Measurements from ENCODE around the gene AGPAT3.

DNA sequence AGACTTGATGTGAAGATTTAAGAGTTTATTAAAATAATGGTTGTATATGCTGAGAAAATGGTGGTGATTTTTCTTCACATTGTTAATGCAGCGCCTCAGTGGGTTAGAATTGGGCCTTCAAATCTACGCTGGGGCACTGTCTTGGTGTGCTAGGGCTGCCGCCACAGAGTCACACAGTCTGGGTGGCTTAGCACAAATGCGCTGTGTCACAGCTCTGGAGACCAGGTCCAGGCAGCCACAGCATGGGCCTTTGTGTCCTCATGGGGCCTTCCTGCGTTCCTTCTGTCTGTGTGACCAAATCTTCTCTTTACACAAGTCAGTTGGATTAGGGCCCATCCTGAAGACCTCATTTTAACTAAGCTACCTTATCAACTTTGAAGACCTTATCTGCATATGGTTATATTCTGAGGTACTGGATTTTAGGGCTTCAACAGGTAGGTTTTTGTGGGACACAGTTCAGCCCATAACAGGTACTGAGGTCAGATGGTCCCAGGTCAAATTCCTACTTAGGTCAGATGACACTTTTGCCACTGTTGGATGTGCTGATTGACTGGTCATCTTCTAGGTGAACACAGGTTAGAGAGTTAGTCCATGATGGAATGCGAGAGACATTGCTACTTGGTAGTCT lies 164.6 kb downstream of the AGPAT3 start:
- TF ChIP-seq, protein P1, sequence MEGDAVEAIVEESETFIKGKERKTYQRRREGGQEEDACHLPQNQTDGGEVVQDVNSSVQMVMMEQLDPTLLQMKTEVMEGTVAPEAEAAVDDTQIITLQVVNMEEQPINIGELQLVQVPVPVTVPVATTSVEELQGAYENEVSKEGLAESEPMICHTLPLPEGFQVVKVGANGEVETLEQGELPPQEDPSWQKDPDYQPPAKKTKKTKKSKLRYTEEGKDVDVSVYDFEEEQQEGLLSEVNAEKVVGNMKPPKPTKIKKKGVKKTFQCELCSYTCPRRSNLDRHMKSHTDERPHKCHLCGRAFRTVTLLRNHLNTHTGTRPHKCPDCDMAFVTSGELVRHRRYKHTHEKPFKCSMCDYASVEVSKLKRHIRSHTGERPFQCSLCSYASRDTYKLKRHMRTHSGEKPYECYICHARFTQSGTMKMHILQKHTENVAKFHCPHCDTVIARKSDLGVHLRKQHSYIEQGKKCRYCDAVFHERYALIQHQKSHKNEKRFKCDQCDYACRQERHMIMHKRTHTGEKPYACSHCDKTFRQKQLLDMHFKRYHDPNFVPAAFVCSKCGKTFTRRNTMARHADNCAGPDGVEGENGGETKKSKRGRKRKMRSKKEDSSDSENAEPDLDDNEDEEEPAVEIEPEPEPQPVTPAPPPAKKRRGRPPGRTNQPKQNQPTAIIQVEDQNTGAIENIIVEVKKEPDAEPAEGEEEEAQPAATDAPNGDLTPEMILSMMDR (IDR thresholded peaks at IDR 0.05): no peak
- TF ChIP-seq EZH2 (IDR thresholded peaks at IDR 0.05): no peak
- no peak for TF ChIP-seq EZH2phosphoT487 (IDR thresholded peaks at IDR 0.05)
